Measurements from ENCODE around the gene NDOR1. TPM values are rescaled to one million over a fixed set of nuclear protein-coding genes. Genes with fewer than 3 reads are reported as not detected.

The NDOR1 gene
- total RNA-seq, 1 experiment from 2014 or later = 31.8 TPM

- intact Hi-C loops (cut with micrococcal nuclease; ENCODE audit: unreplicated experiment) = loop anchor here (1.0 to 10.0 kb wide), 4 partner anchors 14 to 446 kb away; partner anchors contain the start of genes CCDC183, NELFB, RNF208 and TMEM141
- peak; percentile 98 to 100 for DNase-seq
- Histone ChIP-seq H3K27me3 (replicated peaks; ENCODE audit: control insufficient read depth, insufficient read depth, low read length) (no peaks in the 10 kb centered on the region), H3K9me3 (no peaks in the 10 kb centered on the region), H3K4me3 (ENCODE audit: low read depth, low read length) (peak within 1 kb of the TSS; percentile 80), H3K4me1 (peaks cover 28% of the 10 kb centered on the region), H3K36me3 (ENCODE audit: control insufficient read depth, insufficient read depth, low read length) (peaks cover 2% of the 10 kb centered on the region; the same call in 1 of the 2 replicates)
- H3K9me3 Mint-ChIP-seq (ENCODE audit: unreplicated experiment) = no peaks in the 10 kb centered on the region
- no TSS peak for BruUV-seq (replicated peaks)
- no peak for TF ChIP-seq CTCF (IDR thresholded peaks at IDR 0.05; ENCODE audit: insufficient read depth in 1 of 2, low read depth in 1 of 2, low read length in 1 of 2, severe bottlenecking in 1 of 2, unreplicated experiment in 1 of 2)
- H3K27me3 Mint-ChIP-seq (ENCODE audit: insufficient read depth, unreplicated experiment) = peaks cover 3% of the 10 kb centered on the region
- ChIA-PET CTCF (interaction anchor here (0.6 to 2.7 kb wide), 12 partner anchors 13 to 293 kb away, joined by 3 to 13 read pairs (median 4); partner anchors contain the start of genes NRARP, SAPCD2 and TPRN), POLR2A (interaction anchor here (0.5 to 2.4 kb wide), 31 partner anchors 9 to 1334 kb away, joined by 3 to 39 read pairs (median 4); partner anchors contain the start of genes CAMSAP1, ENTPD8, MAN1B1 and MRPL41)
- H3K27ac Mint-ChIP-seq (ENCODE audit: unreplicated experiment) = peak within 1 kb of the TSS; percentile 95
- H3K36me3 Mint-ChIP-seq (ENCODE audit: insufficient read depth, unreplicated experiment) = peaks cover 62% of the 10 kb centered on the region
- H3K4me1 Mint-ChIP-seq (ENCODE audit: low read depth, unreplicated experiment) = peaks cover 7% of the 10 kb centered on the region
- peak within 1 kb of the TSS; percentile 80 for H3K4me3 Mint-ChIP-seq (ENCODE audit: unreplicated experiment)
Observed at GRCh38 chr9:137240841-137241489, 35.5 kb downstream of the NDOR1 start, which contains the start of gene TUBB4B. Gene TUBB4B, plus strand, starts transcription at chr9:137241287. Its CDS starts 74 bp downstream, at chr9:137241361.

DNA sequence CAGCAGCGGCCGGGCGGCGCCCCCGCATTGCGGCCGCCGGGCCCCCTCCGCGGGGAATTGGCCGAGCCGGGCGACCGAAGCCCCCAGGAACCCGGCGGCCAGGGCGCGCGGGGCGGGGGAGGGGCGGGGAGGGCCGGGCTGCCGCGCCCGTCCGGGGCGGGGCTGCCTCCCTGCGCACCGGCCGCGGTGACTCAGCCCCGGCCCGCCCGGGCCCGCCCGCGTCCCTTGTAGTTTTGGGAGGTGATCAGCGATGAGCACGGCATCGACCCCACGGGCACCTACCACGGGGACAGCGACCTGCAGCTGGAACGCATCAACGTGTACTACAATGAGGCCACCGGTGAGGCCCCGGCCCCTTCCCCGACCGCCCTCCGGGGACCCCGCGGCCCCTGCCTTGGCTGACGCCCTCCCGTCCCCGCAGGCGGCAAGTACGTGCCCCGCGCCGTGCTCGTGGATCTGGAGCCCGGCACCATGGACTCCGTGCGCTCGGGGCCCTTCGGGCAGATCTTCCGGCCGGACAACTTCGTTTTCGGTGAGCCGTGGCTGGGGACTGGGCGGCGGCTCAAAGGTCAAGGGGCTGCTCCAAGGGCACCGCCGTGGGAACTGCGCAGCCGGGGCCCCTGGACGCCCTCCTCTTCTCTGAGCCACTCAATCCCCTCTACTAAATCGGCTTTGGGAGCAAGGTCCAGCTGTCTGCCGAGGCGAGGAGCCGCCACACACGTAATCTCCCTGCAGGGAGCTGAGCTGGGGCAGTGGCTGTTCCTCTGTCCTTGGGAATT, 36.2 kb downstream of the NDOR1 start:
- H3K36me3 ChIP-seq (ENCODE audit: control insufficient read depth, insufficient read depth, low read length) = peaks cover 2% of the 10 kb centered on the region; the same call in 1 of the 2 replicates
- H3K4me3 Mint-ChIP-seq (ENCODE audit: unreplicated experiment) = peak overlapping the region; percentile 80
- CTCF ChIA-PET = interaction anchor here (0.6 to 2.7 kb wide), 6 partner anchors 12 to 294 kb away, joined by 3 to 13 read pairs (median 6); partner anchors contain the start of genes NRARP, SAPCD2 and TPRN
- H3K27ac Mint-ChIP-seq (ENCODE audit: unreplicated experiment) = peak overlapping the region; percentile 95
- H3K4me1 Mint-ChIP-seq (ENCODE audit: low read depth, unreplicated experiment) = peaks cover 7% of the 10 kb centered on the region
- BruUV-seq (replicated peaks) = no TSS peak
- H3K27me3 Mint-ChIP-seq (ENCODE audit: insufficient read depth, unreplicated experiment) = peaks cover 3% of the 10 kb centered on the region
- peak in 1 of 2 experiments; percentile 58 for DNase-seq
- H3K9me3 ChIP-seq = no peaks in the 10 kb centered on the region
- POLR2A ChIA-PET = interaction anchor here (0.5 to 2.4 kb wide), 13 partner anchors 13 to 236 kb away, joined by 3 to 39 read pairs (median 8); partner anchors contain the start of genes MAN1B1, NELFB, NRARP and RNF208
- TF ChIP-seq CTCF (IDR thresholded peaks at IDR 0.05; ENCODE audit: insufficient read depth in 1 of 2, low read depth in 1 of 2, low read length in 1 of 2, severe bottlenecking in 1 of 2, unreplicated experiment in 1 of 2) = no peak
- intact Hi-C loops (cut with micrococcal nuclease; ENCODE audit: unreplicated experiment) = loop anchor here (1.0 to 10.0 kb wide), 4 partner anchors 14 to 447 kb away; partner anchors contain the start of genes CCDC183, NELFB, RNF208 and TMEM141
- peak overlapping the region; percentile 77 for H3K4me3 ChIP-seq (ENCODE audit: low read depth, low read length)
- peaks cover 21% of the 10 kb centered on the region for H3K4me1 ChIP-seq
- H3K9me3 Mint-ChIP-seq (ENCODE audit: unreplicated experiment) = no peaks in the 10 kb centered on the region
- H3K36me3 Mint-ChIP-seq (ENCODE audit: insufficient read depth, unreplicated experiment) = peaks cover 68% of the 10 kb centered on the region
- no peaks in the 10 kb centered on the region for H3K27me3 ChIP-seq (replicated peaks; ENCODE audit: control insufficient read depth, insufficient read depth, low read length)

Measured in Caco-2 (cell line).